CMK (cell line): Measurements from ENCODE around the gene VAMP2.
A peak's percentile ranks its signal among the peaks of the same experiment; 100 is the strongest.

Experiments
- DNase-seq: peaks from one replicate; pipeline ENCODE4 v3.0.0-alpha.2; 2010; ENCODE audit warnings: low read depth

The VAMP2 gene, protein sequence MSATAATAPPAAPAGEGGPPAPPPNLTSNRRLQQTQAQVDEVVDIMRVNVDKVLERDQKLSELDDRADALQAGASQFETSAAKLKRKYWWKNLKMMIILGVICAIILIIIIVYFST

DNA sequence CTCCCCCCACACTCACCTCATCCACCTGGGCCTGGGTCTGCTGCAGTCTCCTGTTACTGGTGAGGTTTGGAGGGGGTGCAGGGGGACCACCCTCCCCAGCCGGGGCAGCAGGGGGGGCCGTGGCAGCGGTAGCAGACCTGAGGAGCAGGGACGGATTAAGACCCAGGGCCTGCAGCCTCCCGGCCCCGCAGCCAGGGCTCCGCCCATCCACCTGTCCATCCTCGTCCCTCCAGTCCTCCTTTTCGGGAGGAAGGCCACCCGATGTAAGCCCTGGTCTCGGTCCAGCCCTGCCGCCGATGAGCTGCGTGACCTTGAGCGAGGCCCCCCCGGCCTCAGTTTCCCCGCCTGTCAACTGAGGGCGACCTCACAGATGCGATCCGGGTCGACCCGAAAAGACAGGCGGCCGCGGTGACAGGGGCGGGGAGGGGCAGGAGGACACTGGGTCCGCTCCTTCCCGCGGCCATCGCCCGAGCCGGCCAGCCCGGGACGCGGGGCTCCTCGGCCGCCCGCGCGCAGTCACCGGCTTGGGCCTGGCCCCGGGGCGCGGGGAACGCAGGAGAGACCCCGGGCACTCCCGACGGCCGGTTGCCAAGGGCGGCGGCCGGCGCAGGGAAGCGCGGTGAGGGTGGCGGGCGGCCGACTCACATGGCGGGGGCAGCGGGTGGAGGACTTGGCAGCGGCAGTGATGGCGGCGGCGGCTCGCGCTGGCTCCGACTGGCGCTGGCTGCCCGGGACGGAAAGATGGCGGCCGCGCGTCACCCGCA lies at the start of gene VAMP2:
Gene VAMP2, minus strand, starts transcription at position 716 of the 764 bp plus-strand sequence. Its CDS starts 69 bp downstream, at position 647.
- no peak for DNase-seq

DNA sequence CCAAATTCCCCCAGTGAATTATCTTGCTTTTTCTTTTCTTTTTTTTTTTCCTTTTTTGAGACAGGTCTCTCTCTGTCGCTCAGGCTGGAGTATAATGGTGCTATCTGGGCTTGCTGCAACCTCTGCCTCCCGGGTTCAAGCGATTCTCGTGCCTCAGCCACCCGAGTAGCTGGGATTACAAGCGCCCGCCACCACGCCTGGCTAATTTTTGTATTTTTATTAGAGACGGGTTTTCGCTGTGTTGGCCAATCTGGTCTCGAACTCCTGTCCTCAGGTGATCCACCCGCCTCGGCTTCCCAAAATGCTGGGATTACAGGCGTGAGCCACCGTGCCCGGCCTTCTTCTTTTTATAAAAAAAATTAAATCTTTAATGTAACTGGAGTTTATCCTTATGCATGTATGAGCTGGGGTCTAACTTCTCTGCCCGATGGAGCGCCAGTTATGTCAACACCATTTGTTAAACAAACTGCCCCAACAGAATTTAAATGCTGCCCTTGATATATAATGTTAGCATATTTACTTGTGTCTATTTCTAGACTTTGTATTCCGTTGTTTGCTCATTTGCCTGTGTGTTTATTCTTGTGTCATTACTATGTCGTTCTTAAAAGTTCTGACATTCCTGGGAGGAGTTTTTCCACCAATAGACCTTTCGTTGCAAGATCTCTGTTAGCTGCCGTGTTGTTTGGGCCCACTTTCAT lies 48.2 kb upstream of the VAMP2 start:
- DNase-seq: no peak

DNA sequence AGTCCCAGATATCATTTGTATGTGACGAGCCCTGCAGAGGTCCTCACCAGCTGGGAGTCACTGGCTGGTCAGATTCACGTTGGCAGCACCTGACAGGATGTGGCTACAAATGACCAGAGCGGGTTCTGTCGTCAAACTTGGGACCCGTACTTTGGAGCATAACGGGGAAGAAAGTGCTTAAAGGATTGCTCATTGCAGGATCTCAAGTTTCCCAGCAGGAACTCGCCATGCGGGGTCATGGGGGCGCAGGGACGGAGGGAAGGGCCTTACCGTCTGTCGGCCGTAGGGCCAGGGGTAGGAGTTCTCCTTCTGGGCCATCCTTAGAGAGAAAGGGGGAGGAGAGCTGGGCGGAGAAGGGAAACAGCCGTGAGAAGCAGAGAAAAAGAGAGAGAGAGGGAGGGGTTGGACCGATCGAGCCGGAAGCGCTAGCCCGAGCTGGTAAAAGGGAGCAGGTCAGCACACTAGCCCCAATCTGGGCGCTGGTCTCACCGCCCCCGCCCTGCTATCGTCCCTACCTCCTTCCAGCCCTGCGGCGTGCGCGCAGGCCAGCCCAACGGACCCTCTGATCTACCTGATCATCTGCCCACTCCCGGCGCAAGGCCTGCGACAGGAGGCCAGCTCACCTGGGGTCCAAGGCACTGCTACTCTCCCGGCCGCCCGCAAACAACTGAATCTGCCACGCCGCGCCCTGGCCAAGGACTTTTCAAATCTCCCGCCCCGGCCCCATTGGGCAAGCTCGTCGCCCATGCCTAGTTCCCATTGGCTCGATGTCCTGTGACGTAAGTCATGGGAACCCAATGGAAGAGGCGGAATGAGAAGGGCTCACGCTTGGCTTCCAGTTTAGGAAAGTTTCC lies 47.4 kb upstream of the VAMP2 start, which contains the start of gene AURKB:
Gene AURKB, minus strand, starts transcription at position 669 of the 854 bp plus-strand sequence. Its CDS starts 351 bp downstream, at position 318.
- peak; percentile 79 for DNase-seq

DNA sequence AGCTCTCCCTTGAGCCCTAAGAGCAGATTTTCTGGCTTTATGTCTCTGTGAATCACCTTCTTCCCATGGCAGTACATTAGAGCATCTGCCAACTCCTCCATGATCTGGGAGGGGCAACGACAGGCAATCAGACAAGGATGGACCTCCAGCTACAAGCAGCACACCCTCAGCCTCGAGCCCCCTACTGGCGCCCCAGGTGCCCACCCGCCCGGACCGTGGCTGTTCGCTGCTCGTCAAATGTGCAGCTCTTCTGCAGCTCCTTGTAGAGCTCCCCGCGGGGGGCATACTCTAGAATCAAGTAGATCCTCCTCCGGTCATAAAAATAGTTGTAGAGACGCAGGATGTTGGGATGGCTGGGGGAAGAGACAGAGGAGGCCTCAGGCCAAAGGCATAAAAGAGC lies 43.8 kb upstream of the VAMP2 start:
- DNase-seq: no peak

DNA sequence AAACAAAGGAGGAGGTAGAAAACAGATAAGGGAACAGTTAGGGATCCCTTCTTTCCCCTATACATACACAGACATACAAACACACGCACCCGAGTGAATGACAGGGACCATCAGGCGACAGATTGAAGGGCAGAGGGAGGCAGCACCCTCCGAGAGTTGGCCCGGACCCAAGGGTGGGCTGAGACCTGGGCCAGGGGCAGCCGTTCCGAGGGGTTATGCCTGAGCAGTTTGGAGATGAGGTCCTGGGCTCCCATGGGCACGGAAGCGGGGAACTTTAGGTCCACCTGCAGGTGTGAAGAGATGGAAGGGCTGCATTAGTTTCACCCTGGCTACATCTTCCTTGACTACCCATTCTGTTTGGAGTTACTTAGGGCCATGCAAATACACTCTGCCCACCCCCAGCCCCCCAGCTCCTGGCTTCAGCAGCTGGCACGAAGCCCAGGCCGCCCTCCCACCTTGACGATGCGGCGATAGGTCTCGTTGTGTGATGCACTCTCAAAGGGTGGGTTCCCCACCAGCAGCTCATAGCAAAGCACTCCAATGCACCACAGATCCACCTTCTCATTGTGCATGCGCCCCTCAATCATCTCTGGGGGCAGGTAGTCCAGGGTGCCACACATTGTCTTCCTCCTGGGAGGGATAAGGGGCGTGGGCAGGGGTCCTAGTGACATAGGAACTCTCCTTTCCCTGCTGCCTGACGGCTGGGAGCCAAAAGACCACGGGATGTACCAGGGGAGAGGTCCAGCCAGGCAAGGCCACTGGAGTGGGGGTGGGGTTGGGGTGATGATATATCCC lies 42.2 kb upstream of the VAMP2 start:
- DNase-seq: no peak

DNA sequence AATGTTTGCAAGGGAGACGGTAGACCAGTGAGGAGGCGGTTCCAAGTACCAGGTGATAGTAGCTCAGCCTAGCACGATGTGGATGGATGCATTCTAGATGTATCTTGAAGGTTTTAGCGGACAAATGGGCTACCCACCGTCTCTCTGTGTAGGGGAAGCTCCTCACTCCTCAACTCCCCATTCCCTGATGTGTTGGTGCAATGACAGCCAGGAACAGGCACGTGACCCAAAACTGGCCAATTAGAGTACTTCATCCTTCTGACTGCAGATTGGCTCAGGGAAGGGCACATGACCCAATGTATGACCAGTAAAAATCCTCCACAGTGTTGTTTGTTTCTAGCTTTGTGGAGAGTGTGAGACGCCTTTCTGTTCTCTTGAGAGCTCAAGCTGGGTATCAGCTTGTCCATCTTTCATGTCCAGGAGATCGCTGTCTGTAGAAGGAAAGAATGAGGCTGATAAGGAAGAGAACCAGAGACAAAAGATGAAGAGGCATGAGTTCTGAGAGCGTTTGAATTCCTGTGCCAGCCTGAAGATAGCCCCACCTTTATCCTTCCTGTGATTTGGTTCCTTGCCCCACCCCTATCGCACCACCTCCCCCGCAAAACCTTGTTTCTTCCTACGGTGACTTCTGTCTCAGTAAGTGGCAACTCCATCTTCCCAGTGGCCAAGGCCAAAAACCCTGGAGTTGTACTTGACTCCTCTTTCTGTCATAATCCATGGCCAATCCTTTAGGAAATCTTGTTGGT lies 29.5 kb upstream of the VAMP2 start:
- peak; percentile 79 for DNase-seq

DNA sequence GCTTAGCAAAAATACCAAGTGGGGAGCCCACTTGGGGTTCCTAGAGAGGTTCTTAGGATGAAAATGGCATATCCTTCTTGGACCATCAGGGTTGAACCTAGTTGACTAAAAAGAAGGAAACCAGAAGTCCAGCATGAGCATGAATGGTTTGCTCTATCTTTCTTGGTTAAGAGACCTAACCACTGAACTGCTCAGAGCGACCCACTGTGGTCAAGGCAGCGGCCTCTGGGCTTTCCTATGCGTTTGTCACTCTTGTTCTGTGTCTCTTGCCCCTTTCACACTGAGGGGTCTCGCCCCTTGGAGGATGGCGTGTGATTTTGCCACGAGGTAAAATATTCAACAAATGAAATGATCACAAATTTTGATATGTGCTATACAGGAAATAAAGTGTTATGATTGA lies 27.8 kb upstream of the VAMP2 start:
- DNase-seq: peak; percentile 27

DNA sequence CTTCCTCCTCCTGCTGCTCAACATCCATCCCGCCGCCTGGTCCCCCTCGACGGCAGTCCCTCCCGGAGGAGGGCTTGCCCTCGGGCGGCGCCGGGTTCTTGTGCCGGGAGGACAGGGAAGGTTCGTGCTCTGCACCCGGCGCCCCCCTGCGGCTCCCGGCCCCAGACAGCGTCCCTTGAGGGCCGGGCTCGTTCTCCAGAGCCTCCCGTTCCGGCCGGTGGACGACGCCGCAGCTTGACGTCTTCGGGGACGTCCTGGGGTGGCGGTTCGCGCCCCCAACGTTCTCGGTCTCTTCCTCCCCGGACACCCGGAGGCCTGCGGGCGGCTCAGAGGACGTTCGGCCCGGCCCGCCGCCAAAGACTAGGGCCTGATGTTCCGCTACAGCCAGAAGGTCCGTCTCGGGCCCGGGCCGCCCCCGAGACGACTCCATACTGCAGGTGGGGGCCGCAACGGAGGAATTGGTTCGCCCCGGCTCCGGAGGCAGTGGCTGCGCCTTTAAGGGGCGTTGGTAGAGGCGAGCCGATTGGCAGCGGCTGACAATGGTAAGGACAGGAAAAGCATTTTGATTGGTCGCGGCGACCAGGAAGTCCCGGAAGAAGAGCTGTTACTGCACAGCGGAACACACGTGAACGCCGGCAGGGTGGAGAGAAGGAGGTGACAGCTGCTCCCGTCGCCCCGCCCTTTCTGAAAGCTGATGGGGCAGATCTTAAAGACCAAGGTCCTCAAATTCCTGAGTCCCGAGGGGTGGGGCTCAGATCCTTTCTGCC lies 27.1 kb upstream of the VAMP2 start, which contains the start of gene BORCS6:
Gene BORCS6, minus strand, starts transcription at position 470 of the 767 bp plus-strand sequence. Its CDS starts 40 bp downstream, at position 430.
- DNase-seq: peak; percentile 74

DNA sequence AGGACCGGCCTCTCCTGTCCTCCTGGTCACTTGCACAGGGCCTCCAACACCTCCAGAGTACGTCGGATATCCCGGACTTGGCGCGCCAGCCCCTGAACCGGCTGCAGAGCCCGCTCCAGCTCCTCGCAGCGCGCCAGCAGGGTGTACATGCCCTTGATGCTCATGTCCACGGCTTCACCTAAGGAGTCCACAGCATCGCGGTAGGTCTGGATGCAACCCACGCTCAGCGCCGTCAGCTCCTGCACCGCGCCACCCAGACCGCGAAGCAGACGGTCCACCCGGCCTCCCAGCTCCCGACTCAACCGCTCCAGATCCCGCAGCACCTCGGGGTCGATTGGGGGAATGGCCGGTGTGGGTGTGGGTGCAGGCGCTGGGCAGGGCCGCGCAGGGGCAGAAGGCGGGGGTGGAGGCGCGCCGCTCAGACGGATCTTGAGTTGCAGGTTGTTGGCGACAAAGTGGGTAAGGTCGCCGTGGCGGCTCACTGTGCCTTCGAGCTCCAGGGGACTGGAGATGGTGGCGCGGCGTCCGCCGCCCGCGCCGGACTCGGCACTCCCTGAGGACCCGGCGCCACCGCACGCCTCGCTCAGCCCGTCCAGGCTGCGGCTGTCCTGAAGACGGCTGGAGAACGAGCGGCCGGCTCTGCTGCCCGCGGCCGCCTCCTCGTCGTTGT lies 26.4 kb upstream of the VAMP2 start:
- no peak for DNase-seq

DNA sequence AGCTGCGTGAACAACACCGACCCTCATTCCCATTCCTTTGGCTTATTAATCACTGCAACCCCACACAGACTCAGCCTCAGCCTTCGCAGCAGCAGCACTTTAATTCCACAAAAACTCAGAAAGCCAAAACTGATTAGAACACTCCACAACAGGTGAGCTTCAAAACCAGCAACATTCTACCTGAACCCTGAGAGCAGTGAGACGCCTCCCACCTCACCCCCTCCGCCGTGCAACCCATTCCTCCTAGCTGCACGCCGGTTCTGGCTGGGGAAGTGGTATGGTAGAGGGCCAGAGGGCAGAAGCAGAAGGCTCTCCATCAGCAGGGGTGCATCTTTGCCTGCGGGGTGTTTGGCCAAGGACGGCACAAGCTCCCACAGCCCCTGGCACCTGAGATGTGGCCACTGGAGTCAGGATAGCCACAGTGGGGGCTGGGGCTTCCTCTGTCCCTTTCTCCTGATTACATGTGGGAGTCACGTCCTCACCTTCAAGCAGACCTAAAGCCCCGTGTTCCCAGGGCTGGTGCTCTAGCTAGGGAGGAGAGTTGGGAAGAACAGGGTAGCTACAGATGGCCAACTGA lies 25.6 kb upstream of the VAMP2 start:
- DNase-seq: no peak

DNA sequence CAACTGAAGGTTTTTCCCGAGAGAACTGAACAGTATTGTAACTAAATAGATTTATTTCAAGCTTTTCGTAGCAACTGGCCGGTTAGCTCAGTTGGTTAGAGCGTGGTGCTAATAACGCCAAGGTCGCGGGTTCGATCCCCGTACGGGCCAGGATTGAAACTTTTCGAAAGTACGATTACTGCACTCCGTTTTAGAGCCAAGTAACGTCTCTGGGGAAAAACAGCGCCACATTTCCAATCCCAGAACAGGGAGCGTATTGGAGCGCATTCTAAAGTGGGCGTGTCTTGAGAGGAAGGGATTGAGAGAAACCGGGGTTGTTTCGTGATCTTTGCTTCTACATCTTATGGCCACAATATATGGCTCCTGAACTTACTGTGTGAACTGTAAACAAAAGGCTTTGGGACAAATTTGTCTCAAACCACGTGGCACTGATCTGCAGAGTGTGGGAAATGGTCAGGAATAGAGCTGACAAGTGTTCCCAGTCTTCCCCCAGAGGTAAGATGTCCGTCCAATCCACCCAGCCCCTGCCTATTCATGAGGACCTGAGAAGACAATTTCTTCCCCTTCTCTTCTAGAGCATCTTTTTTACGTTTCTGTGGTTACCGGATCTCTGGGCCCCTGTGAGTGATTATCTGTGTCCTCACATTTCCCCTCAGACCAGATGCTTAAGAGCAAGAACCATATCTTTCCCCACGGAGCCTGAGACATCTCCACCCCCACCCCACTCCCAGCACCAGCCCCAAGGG lies 24.9 kb upstream of the VAMP2 start:
- peak; percentile 80 for DNase-seq

DNA sequence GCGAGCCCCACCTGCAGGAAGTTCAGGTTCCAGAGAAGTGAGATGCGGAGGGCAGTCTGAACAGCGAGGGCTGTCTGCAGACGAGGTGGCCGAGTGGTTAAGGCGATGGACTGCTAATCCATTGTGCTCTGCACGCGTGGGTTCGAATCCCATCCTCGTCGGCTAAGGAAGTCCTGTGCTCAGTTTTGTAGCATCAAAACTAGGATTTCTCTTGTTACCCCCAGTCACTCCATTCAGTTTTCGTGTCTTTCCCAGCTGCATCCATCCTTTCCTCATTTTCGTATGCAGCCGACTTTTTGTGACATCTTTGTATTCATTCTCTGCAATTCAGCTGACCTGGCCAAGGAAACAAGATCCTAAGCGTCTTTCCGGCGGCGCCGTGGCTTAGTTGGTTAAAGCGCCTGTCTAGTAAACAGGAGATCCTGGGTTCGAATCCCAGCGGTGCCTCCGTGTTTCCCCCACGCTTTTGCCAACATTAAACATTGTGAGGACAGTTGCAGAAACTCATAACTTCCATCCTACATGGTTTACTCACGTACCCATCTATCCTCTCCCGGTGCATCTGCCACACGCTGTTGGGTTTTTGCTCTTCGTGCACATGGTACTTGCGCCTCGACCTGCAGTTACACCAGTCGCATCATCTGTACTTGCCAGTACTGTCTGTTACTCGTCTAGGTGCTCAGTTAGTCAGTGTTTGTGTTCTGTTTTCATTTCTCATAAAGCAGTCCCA lies 24.2 kb upstream of the VAMP2 start:
- DNase-seq: peak; percentile 79

DNA sequence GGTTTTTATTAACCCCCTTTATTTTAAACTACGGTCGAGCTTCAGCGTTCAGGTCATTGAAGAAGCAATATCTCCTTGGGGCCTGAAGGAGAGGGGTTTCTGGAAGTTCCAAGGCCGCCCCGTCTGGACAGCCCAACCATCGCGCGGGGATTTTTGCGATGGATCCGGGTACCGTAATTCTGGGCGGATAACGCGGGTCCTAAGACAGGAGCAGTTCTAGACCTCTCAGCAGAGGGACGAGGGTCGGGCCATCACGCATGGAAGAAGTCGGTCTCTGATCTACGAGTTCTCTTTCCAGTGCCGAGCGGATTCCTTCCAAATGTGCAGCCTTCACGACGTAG lies 23.7 kb upstream of the VAMP2 start:
- DNase-seq: no peak

DNA sequence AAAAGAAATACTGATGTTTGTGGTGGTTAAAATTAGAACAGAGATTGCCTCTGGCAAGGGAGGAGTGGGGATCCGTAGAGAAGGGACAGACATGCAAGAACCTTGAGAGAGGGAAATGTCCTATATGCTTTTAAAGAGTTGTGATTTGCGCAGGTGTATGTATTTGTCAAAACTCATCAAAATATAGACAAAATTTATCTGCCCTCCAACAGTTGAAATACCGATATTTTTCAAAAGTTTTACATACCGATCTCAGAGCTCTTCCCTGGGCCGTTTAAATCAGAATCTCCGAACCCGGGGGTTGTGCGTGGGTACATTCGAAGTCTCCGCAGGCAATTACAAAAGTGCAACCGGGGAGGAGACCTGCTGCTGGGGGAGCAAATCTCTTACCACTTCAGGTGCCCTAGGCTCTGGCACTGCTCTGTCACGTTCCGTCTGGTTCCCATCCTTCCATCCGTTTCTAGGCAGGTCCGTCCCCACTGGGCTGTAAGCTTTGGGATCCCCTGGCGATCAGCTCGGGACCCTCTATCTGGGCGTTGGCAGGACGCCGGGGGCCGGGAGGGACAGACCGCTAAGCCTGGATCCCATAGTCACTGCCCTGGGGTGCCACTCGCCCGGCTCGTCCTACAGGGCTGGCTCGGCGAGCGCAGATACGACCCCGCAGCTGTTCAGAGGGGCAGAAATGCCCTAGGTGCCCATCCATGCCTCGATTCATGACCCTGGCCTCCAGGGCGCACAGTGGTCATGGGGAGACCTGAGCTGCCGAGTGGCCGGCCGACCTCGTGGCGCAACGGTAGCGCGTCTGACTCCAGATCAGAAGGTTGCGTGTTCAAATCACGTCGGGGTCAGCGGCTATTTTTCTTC lies 23.1 kb upstream of the VAMP2 start:
- peak; percentile 45 for DNase-seq

DNA sequence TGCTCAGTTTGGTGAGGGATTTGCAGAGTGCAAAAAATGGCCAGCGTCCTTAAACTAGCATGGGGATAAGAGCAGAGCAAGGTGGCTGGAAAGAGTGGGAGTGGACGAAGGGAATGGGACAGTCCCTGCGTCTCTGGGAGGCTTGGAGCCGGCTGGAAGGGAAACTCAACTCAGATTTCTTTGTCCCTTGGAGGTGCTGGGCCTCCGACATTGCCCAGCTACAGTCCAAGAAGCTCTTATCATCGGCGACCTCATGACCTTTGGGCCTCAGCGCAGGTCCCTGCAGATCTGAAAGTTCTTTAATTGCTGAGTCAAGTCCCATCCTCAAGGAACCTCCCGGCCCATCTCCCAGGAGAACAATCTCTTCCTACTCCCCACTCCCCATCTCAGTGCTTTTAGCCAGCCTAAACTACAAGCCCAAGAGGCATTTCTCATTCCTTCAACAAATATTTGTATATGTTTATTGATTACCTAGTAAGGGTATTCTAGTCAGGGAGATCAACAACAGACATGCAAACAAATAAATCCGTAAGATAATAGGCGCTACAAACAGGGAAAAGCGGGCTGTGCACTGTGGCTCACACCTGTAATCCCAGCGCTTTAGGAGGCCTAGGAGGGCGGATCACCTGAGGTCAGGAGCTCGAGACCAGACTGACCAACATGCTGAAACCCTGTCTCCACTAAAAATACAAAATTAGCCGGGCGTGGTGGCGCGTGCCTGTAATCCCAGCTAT lies 14.4 kb upstream of the VAMP2 start:
- no peak for DNase-seq
